ENCODE measurements around the gene FHIT. TPM values are rescaled to one million over a fixed set of nuclear protein-coding genes. Genes with fewer than 3 reads are reported as not detected.

The FHIT gene
- total RNA-seq, 1 donor from 2014 or later, result 11.7 TPM

DNA sequence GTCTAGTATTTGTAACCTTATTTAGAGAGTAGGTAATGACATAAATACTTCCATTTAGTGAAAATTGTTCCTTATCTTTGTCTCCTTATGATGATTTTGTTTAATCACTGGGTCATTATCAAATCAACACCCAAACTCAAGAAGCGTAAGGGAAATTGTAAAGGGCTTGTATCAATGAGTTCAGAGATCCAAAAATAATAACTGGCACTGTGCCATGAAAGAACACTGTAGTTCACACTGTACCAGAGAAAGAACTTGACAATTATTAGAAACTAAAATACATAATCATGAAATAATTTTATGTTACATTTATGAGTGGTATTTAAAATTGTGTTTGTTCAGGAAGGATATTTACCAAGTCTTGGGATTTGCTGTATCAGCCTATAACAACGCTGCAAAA lies 895.4 kb downstream of the FHIT start:
- TF ChIP-seq, protein P1, sequence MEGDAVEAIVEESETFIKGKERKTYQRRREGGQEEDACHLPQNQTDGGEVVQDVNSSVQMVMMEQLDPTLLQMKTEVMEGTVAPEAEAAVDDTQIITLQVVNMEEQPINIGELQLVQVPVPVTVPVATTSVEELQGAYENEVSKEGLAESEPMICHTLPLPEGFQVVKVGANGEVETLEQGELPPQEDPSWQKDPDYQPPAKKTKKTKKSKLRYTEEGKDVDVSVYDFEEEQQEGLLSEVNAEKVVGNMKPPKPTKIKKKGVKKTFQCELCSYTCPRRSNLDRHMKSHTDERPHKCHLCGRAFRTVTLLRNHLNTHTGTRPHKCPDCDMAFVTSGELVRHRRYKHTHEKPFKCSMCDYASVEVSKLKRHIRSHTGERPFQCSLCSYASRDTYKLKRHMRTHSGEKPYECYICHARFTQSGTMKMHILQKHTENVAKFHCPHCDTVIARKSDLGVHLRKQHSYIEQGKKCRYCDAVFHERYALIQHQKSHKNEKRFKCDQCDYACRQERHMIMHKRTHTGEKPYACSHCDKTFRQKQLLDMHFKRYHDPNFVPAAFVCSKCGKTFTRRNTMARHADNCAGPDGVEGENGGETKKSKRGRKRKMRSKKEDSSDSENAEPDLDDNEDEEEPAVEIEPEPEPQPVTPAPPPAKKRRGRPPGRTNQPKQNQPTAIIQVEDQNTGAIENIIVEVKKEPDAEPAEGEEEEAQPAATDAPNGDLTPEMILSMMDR (conservative IDR thresholded peaks at IDR 0.05), result no peak
- Mint-ChIP-seq H3K27ac (no peak overlapping the region), H3K9me3 (peaks cover 9% of the 10 kb centered on the region), H3K27me3 (no peaks in the 10 kb centered on the region), H3K36me3 (no peaks in the 10 kb centered on the region), H3K4me3 (no peak overlapping the region), H3K4me1 (ENCODE audit: unreplicated experiment) (no peaks in the 10 kb centered on the region)
- no peak for DNase-seq (ENCODE audit: extremely low spot score, unreplicated experiment)

DNA sequence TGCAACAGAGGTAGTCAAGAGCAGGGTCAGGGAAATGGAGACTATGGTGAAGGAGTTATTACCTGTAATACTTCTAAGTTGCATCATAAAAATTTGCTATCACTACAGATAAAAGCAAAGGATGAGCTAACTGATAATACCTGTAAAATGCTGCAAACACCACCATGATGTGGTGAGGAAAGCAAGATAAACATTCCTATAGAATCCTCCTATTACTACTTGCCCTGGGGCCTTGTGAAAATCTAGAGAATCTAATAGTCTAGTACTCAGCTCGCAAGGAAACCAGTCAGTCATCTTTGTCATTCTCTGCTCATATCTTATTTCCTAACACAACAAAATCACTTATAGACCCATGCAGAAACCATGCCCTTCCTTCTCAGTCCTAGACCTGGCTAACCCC lies 899.8 kb downstream of the FHIT start:
- no peaks in the 10 kb centered on the region for H3K4me1 Mint-ChIP-seq (ENCODE audit: unreplicated experiment)

DNA sequence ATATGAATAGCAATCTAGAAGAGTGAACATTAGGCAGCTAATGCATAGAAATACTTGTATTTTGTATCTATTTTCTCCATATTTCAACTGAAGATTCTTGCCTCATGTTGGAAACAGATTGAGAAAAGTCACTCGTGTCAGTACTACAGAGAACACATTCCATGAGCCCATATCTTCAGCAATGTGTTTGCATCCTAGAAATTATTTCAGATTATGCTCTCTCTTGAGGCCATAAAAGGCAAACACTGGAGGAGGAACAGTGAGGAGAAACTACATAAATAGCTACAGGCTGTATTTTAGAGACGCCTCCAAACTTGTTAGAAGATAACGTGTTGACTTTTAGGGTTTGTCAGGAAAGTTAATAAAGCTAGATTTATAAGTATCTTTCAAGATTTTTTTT lies 906.9 kb downstream of the FHIT start:
- DNase-seq (ENCODE audit: extremely low spot score, unreplicated experiment), result no peak
- Mint-ChIP-seq H3K36me3 (no peaks in the 10 kb centered on the region), H3K4me1 (ENCODE audit: unreplicated experiment) (no peaks in the 10 kb centered on the region), H3K4me3 (no peak overlapping the region), H3K27me3 (no peaks in the 10 kb centered on the region), H3K27ac (no peak overlapping the region), H3K9me3 (no peaks in the 10 kb centered on the region)
- TF ChIP-seq, protein P1 (conservative IDR thresholded peaks at IDR 0.05), result no peak

More for the DNA sequence above, 899.8 kb downstream of the FHIT start:
- no peak overlapping the region for H3K27ac Mint-ChIP-seq
- no peak for DNase-seq (ENCODE audit: extremely low spot score, unreplicated experiment)
- H3K4me3 Mint-ChIP-seq, result no peak overlapping the region
- TF ChIP-seq, protein P1 (conservative IDR thresholded peaks at IDR 0.05), result no peak
- H3K27me3 Mint-ChIP-seq, result no peaks in the 10 kb centered on the region
- H3K9me3 Mint-ChIP-seq, result peaks cover 9% of the 10 kb centered on the region
- no peaks in the 10 kb centered on the region for H3K36me3 Mint-ChIP-seq

DNA sequence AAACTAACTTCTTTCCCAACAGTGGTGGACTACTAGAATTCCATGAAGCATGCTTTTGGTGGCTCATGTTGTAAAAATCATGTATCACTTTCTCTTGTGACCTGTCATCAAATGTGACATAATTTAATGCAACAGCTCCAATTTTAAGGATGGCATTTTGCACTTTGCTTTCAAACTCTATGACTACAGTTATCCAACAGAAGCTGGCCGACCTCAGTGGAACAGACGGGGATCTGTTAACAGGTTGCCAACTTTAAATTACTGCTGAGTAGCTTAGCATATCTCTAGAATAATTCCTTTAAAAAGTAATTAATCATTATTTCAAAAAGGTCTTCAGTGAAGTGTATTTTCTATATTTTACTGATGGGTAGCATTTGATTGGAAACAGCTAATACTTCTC lies 907.4 kb downstream of the FHIT start:
- no peak overlapping the region for H3K4me3 Mint-ChIP-seq

DNA sequence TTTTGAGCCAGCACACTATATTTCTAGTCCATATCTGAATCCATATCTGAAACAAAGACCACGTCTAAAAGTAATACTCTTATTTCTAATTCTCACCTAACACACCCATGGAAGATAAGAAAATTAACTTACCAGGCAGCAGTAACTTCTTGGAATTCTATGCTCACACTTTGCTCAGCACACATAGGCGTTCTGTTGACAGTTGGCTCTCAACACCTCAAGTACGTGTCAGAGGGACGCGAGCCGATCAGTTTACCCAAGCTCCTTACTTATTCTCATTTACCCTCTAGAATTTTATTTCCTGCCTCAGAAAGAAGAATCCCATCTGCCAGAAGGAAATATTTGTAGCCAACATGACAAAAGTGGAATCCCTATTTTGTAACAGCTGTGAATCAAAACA lies 911.9 kb downstream of the FHIT start:
- Mint-ChIP-seq H3K36me3 (no peaks in the 10 kb centered on the region), H3K27me3 (no peaks in the 10 kb centered on the region)
- TF ChIP-seq, protein P1 (conservative IDR thresholded peaks at IDR 0.05), result no peak

More for the DNA sequence above, 907.4 kb downstream of the FHIT start:
- Mint-ChIP-seq H3K36me3 (no peaks in the 10 kb centered on the region), H3K4me1 (ENCODE audit: unreplicated experiment) (no peaks in the 10 kb centered on the region), H3K27me3 (no peaks in the 10 kb centered on the region), H3K27ac (no peak overlapping the region), H3K9me3 (no peaks in the 10 kb centered on the region)
- DNase-seq (ENCODE audit: extremely low spot score, unreplicated experiment), result no peak
- TF ChIP-seq, protein P1 (conservative IDR thresholded peaks at IDR 0.05), result no peak

DNA sequence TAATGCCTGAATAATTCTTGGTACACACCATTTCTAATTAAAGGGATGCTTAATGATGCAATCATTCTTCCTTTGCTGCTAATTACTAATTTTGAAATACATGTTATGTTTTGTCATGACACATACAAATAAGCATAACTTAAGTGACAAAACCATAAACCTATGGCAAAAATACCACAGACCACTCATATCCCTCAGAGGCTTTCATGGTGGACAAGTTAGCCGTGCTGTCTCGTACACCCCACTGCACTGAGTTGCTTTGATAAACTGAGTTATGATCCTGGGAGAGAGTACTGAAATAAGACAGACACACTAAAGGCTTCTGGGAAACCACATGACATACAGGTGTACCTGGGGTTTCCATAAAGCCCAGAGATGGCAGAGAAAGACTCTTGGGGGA lies 913.8 kb downstream of the FHIT start:
- Mint-ChIP-seq H3K27me3 (peaks cover 4% of the 10 kb centered on the region), H3K9me3 (no peaks in the 10 kb centered on the region), H3K4me1 (ENCODE audit: unreplicated experiment) (no peaks in the 10 kb centered on the region), H3K27ac (no peak overlapping the region), H3K36me3 (no peaks in the 10 kb centered on the region), H3K4me3 (no peak overlapping the region)
- DNase-seq (ENCODE audit: extremely low spot score, unreplicated experiment), result no peak
- TF ChIP-seq, protein P1 (conservative IDR thresholded peaks at IDR 0.05), result no peak

More for the DNA sequence above, 911.9 kb downstream of the FHIT start:
- no peak for DNase-seq (ENCODE audit: extremely low spot score, unreplicated experiment)
- Mint-ChIP-seq H3K9me3 (no peaks in the 10 kb centered on the region), H3K27ac (no peak overlapping the region), H3K4me1 (ENCODE audit: unreplicated experiment) (no peaks in the 10 kb centered on the region), H3K4me3 (no peak overlapping the region)
